LNCaP clone FGC (cell line): ENCODE results near the gene CFAP45.

Experiments
- DNase-seq: peaks from one replicate; pipeline ENCODE4 v3.0.0-alpha.2; 2011; ENCODE audit warnings: low read depth
- H3K4me3 ChIP-seq: 2 replicates; pipeline ENCODE4 v1.5.1; 2011; ENCODE audit warnings: mild to moderate bottlenecking, low read depth, low read length, control low read depth
- TF ChIP-seq, protein P1 (sequence below): IDR thresholded peaks from 2 replicates; pipeline ENCODE4 v1.5.1; 2012; ENCODE audit warnings: mild to moderate bottlenecking; ENCODE audit not compliant: control insufficient read depth, insufficient read depth; ENCODE audit errors: extremely low read depth

CFAP45 gene

DNA sequence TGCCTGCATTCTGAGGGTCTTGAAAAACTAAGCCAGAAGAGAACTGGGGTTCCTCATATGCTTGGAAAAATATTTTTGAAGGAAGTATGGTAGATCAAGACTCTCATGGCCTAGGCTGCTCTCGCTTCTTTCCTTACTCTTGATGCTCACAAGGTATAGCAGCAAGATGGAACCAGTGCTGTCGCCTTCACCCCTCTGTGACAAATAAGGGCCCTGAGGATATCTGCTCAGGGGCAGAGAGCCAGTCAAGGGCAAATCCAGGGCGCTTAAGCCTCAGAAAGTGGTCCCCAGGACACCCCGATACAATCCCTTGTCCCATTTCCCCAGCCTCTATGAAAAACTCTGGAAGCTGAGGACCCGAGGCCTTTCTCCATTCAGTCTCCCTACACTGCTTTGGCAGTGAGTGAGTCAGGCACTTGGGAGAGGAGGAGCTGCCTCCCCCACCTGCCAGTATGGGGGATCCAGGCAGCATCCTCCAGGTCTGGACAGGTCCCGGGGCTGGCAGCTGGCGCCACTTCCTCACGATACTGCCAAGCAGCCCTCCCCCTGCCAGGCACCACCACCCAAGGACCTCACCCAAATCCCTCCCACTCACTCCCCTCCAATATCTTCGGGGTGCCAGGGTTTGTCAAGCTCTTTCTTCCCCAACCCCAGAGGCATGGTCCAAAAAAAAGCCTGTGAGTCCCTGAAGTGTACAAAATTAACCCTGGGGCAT is 44.1 kb upstream of the CFAP45 start:
- TF ChIP-seq, protein P1, sequence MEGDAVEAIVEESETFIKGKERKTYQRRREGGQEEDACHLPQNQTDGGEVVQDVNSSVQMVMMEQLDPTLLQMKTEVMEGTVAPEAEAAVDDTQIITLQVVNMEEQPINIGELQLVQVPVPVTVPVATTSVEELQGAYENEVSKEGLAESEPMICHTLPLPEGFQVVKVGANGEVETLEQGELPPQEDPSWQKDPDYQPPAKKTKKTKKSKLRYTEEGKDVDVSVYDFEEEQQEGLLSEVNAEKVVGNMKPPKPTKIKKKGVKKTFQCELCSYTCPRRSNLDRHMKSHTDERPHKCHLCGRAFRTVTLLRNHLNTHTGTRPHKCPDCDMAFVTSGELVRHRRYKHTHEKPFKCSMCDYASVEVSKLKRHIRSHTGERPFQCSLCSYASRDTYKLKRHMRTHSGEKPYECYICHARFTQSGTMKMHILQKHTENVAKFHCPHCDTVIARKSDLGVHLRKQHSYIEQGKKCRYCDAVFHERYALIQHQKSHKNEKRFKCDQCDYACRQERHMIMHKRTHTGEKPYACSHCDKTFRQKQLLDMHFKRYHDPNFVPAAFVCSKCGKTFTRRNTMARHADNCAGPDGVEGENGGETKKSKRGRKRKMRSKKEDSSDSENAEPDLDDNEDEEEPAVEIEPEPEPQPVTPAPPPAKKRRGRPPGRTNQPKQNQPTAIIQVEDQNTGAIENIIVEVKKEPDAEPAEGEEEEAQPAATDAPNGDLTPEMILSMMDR, result no peak
- DNase-seq, result no peak
- no peak overlapping the region for H3K4me3 ChIP-seq

- TF ChIP-seq, protein P1, result no peak
- no peak for DNase-seq
- H3K4me3 ChIP-seq, result no peak overlapping the region
These were observed 43.3 kb upstream of the CFAP45 start for GRCh38 chr1:159943278-159943640.

DNA sequence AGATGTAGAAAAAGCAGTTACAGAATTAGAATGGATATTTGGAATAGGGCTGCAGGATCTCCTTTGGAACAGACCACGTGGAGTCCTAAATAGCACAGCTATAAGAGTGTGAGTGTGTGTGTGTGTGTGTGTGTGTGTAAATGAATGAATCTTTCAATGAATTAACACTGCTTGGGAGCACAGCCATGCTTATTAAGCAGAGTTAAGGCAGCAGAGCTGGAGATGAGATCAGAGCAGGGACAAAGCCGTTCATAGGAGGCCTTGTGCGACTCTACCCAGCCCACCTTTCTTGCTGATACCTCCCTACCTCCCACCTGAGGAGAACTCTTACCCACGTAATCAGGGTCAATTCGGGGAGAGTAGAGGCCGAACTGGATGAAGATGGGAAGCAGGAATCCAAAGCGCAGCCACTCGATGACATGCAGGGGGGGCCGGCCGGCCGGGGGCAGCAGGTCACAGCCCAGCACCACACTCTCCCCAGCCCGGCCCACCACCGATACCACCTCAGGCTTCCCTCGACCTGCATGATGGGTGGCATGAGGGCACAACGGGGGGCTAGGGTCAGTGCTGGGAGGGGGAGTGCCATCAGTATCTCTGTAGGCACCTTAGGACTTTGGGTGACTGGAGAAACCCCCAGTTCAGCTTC is 42.8 kb upstream of the CFAP45 start:
- TF ChIP-seq, protein P1, result no peak
- no peak overlapping the region for H3K4me3 ChIP-seq
- DNase-seq, result no peak

- TF ChIP-seq, protein P1, result no peak
- no peak for DNase-seq
- H3K4me3 ChIP-seq, result no peak overlapping the region
These were observed 41.9 kb upstream of the CFAP45 start for GRCh38 chr1:159941591-159942560.

DNA sequence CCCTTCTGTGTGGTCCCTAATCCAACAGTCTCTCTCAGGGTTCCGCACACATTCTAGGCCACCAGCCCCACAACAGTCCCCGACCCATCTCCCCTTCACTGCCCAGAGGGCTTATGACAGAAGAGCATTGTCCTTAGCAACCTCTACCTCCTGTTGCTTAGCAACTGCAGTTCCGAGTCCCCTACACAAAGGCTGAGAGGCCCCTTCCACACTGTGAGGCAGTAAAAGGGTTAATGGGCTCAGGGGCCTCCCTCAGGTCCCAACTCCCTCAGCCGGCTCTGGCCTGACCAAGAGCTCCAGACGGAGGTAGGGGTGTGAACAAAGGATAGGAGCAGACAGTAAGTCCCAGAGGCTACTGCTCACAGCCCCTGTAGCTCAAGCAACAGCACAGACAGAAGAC is 41.2 kb upstream of the CFAP45 start:
- H3K4me3 ChIP-seq, result no peak overlapping the region
- TF ChIP-seq, protein P1, result no peak
- no peak for DNase-seq

- TF ChIP-seq, protein P1, result no peak
- no peak for DNase-seq
- no peak overlapping the region for H3K4me3 ChIP-seq
These were observed 40.1 kb upstream of the CFAP45 start for GRCh38 chr1:159940006-159940620.
